ENCODE results near the gene POLD2.

POLD2 gene

GRCh38 chr7:44156453-44157010 lies 33.2 kb upstream of the POLD2 start:
- no peak for DNase-seq (ENCODE audit: extremely low read depth, low read depth)
- TF ChIP-seq, protein P1, sequence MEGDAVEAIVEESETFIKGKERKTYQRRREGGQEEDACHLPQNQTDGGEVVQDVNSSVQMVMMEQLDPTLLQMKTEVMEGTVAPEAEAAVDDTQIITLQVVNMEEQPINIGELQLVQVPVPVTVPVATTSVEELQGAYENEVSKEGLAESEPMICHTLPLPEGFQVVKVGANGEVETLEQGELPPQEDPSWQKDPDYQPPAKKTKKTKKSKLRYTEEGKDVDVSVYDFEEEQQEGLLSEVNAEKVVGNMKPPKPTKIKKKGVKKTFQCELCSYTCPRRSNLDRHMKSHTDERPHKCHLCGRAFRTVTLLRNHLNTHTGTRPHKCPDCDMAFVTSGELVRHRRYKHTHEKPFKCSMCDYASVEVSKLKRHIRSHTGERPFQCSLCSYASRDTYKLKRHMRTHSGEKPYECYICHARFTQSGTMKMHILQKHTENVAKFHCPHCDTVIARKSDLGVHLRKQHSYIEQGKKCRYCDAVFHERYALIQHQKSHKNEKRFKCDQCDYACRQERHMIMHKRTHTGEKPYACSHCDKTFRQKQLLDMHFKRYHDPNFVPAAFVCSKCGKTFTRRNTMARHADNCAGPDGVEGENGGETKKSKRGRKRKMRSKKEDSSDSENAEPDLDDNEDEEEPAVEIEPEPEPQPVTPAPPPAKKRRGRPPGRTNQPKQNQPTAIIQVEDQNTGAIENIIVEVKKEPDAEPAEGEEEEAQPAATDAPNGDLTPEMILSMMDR (IDR thresholded peaks at IDR 0.05; ENCODE audit: low read depth, low read length, missing control alignments), result no peak

DNA sequence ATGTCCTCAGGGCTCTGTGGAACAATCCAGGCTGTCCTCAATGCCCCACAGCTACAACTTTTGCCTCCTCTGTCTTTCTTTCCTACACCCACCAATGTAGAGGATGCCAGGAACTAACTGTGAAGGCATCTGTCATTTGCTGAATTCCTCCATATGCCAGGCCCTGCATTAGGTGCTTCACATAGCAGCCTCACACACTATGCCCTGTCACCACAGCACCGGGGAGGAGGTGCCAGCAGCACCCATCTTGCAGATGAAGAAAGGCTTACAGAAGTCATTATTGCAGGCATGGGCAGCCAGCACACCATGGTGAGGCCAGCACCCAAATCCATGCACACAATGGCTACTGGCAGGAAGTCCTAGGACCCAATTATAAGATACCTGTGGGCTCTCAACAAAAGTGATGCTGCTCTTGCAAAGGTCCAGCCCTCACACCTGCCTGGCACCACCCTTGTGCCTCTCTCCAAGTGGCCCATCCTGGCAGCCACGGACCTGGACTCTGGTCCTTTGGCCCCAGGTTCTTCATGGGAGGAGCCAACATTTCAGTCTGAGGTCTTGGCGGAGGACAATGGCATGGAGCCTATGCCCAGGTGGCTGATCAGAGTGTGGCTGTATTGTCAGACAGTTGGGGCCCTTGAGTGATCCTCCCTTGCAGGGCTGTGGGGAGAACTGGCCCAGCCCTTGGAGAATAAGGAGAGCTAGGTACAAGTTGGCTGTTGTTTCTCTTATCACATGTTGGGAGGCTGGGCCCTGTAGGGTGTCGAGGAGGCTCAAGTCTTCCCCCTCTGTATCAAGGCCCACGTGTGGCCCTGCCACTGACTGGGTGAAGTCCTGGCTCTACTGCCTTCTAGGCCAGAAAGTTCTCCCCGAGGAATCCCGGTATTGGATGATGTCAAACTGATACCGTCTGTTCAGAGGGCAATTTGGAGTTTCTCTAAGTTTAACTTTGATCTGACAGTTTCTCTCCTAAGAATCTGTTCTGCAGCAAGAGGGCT lies 32.1 kb upstream of the POLD2 start:
- TF ChIP-seq, protein P1 (IDR thresholded peaks at IDR 0.05; ENCODE audit: low read depth, low read length, missing control alignments), result no peak
- DNase-seq (ENCODE audit: extremely low read depth, low read depth), result no peak
- no peak overlapping the region for H3K4me3 ChIP-seq (replicated peaks; ENCODE audit: low read depth, low read length)

More at GRCh38 chr7:44156453-44157010, 33.2 kb upstream of the POLD2 start:
- no peak overlapping the region for H3K4me3 ChIP-seq (replicated peaks; ENCODE audit: low read depth, low read length)

- TF ChIP-seq, protein P1 (IDR thresholded peaks at IDR 0.05; ENCODE audit: low read depth, low read length, missing control alignments), result no peak
- DNase-seq (ENCODE audit: extremely low read depth, low read depth), result no peak
- no peak overlapping the region for H3K4me3 ChIP-seq (replicated peaks; ENCODE audit: low read depth, low read length)
These were observed 31.4 kb upstream of the POLD2 start for GRCh38 chr7:44154703-44155102.

- H3K4me3 ChIP-seq (replicated peaks; ENCODE audit: low read depth, low read length), result no peak overlapping the region
- TF ChIP-seq, protein P1 (IDR thresholded peaks at IDR 0.05; ENCODE audit: low read depth, low read length, missing control alignments), result no peak
- no peak for DNase-seq (ENCODE audit: extremely low read depth, low read depth)
These were observed 30.6 kb upstream of the POLD2 start for GRCh38 chr7:44153948-44154335.

- TF ChIP-seq, protein P1 (IDR thresholded peaks at IDR 0.05; ENCODE audit: low read depth, low read length, missing control alignments), result no peak
- no peak for DNase-seq (ENCODE audit: extremely low read depth, low read depth)
- H3K4me3 ChIP-seq (replicated peaks; ENCODE audit: low read depth, low read length), result no peak overlapping the region
These were observed 29.9 kb upstream of the POLD2 start for GRCh38 chr7:44152971-44153947.

DNA sequence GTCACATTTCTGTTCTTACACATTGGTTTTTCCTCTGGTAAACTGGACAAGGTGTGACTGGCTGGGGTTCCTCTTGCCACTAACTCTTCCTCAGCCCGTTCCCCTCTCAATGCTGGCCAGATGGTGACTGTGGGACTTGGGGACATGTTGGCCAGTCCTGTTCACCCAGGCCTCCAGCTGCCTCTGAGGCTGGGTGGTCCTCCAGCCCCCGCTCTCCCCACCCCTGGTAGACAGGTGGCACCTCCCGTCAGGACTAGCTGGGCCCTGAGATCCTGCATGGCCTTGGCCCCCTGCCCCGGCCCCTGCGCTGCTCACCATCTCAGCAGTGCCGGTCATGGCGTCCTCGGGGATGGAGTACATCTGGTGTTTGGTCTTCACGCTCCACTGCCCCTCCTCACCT lies 28.6 kb upstream of the POLD2 start:
- no peak overlapping the region for H3K4me3 ChIP-seq (replicated peaks; ENCODE audit: low read depth, low read length)
- TF ChIP-seq, protein P1 (IDR thresholded peaks at IDR 0.05; ENCODE audit: low read depth, low read length, missing control alignments), result no peak

More for the DNA sequence above, 28.6 kb upstream of the POLD2 start:
- DNase-seq (ENCODE audit: extremely low read depth, low read depth), result no peak
